ENCODE measurements around the gene IDH1. TPM values are rescaled to one million over a fixed set of nuclear protein-coding genes. Genes with fewer than 3 reads are reported as not detected.

Gene IDH1
- total RNA-seq, 1 experiment from 2014 or later, result 80.2 TPM

DNA sequence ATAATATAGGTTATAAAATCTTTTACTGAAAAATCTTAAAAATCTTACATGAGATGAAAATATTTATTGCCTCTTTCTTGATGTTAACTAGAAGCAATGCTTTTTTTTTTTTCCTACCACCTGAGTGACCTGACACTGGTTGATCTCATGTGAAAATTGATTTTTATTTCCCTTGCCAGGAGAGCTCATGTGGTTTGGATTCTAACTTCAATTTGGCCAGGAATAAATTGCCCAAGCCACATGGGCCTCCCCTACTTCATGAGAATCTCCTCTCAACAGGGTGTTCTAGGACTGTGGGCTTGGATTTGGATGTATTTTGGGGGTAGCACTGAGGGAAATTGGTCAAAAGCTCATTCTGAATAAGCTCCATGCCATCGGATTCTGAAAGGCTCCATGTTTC is 20.1 kb downstream of the IDH1 start:
- Histone ChIP-seq H3K36me3 (ENCODE audit: control insufficient read depth, insufficient read depth, low read length) (0 out of 2 replicates have a peak, but pooled peaks cover 7% of the 10 kb centered on the region), H3K4me1 (ENCODE audit: control insufficient read depth, insufficient read depth, low read length) (no peaks in the 10 kb centered on the region), H3K27ac (ENCODE audit: low read length) (no peak overlapping the region), H3K4me3 (ENCODE audit: low read depth in 2 of 2, low read length in 2 of 2) (no peak overlapping the region), H3K27me3 (ENCODE audit: control insufficient read depth, insufficient read depth, low read length) (no peaks in the 10 kb centered on the region), H3K9me3 (ENCODE audit: control insufficient read depth, insufficient read depth, low read depth, low read length) (peaks cover 4% of the 10 kb centered on the region; the same call in 1 of the 2 replicates)
- intact Hi-C loops (cut with micrococcal nuclease; ENCODE audit: unreplicated experiment) (no loop called here), in situ Hi-C loops (cut with HindIII; ENCODE audit: low pct_unique_long_range_greater_than_20kb, low sequenced_read_pairs) (no loop called here)
- DNase-seq (ENCODE audit: low read depth, low spot score) (no peak), ATAC-seq (no peak)
- TF ChIP-seq POLR2AphosphoS5 (IDR thresholded peaks at IDR 0.05; ENCODE audit: low read depth, low read length), result no peak
- TF ChIP-seq, protein P1, sequence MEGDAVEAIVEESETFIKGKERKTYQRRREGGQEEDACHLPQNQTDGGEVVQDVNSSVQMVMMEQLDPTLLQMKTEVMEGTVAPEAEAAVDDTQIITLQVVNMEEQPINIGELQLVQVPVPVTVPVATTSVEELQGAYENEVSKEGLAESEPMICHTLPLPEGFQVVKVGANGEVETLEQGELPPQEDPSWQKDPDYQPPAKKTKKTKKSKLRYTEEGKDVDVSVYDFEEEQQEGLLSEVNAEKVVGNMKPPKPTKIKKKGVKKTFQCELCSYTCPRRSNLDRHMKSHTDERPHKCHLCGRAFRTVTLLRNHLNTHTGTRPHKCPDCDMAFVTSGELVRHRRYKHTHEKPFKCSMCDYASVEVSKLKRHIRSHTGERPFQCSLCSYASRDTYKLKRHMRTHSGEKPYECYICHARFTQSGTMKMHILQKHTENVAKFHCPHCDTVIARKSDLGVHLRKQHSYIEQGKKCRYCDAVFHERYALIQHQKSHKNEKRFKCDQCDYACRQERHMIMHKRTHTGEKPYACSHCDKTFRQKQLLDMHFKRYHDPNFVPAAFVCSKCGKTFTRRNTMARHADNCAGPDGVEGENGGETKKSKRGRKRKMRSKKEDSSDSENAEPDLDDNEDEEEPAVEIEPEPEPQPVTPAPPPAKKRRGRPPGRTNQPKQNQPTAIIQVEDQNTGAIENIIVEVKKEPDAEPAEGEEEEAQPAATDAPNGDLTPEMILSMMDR (IDR thresholded peaks at IDR 0.05), result no peak
- TF ChIP-seq, protein P2, sequence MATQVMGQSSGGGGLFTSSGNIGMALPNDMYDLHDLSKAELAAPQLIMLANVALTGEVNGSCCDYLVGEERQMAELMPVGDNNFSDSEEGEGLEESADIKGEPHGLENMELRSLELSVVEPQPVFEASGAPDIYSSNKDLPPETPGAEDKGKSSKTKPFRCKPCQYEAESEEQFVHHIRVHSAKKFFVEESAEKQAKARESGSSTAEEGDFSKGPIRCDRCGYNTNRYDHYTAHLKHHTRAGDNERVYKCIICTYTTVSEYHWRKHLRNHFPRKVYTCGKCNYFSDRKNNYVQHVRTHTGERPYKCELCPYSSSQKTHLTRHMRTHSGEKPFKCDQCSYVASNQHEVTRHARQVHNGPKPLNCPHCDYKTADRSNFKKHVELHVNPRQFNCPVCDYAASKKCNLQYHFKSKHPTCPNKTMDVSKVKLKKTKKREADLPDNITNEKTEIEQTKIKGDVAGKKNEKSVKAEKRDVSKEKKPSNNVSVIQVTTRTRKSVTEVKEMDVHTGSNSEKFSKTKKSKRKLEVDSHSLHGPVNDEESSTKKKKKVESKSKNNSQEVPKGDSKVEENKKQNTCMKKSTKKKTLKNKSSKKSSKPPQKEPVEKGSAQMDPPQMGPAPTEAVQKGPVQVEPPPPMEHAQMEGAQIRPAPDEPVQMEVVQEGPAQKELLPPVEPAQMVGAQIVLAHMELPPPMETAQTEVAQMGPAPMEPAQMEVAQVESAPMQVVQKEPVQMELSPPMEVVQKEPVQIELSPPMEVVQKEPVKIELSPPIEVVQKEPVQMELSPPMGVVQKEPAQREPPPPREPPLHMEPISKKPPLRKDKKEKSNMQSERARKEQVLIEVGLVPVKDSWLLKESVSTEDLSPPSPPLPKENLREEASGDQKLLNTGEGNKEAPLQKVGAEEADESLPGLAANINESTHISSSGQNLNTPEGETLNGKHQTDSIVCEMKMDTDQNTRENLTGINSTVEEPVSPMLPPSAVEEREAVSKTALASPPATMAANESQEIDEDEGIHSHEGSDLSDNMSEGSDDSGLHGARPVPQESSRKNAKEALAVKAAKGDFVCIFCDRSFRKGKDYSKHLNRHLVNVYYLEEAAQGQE (IDR thresholded peaks at IDR 0.05; ENCODE audit: insufficient read depth in 1 of 2, low read depth in 2 of 2, low read length in 1 of 2), result no peak
- TF ChIP-seq SIN3A (IDR thresholded peaks at IDR 0.05; ENCODE audit: borderline replicate concordance, insufficient read depth, low read depth, low read length), result no peak
- no peak for TF ChIP-seq TCF7L2 (IDR thresholded peaks at IDR 0.05; ENCODE audit: low read depth, low read length)
- POLR2A ChIA-PET, result no interaction called here
- CTCF ChIA-PET, result interaction anchor here (0.5 kb wide), 1 partner anchor 196 kb away, joined by 3 read pairs; no protein-coding TSS in a partner anchor
- BruUV-seq (replicated peaks), result no TSS peak

DNA sequence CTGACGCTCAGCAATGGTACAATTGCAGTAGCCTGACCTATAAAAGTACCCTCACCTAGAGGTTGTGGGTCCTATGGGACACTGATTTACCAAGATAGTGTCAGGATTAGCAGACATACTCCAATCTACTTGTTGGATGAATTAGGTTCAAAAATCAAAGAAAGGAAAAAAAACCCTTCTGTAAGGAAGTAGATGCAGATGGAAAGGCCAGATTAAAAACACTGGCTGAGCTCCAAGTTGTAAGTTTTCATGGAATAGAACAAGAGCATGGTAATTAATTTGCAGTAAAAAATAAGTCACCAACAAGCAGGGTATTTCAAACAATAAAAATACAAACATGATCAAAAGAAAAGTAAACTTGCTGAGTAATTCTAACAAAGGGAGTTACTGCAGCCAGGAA is 26.4 kb downstream of the IDH1 start:
- TF ChIP-seq TCF7L2 (IDR thresholded peaks at IDR 0.05; ENCODE audit: low read depth, low read length), result no peak
- no TSS peak for BruUV-seq (replicated peaks)
- no peaks in the 10 kb centered on the region for H3K4me1 ChIP-seq (ENCODE audit: control insufficient read depth, insufficient read depth, low read length)
- in situ Hi-C loops (cut with HindIII; ENCODE audit: low pct_unique_long_range_greater_than_20kb, low sequenced_read_pairs) (no loop called here), intact Hi-C loops (cut with micrococcal nuclease; ENCODE audit: unreplicated experiment) (no loop called here)
- POLR2A ChIA-PET, result no interaction called here
- H3K9me3 ChIP-seq (ENCODE audit: control insufficient read depth, insufficient read depth, low read depth, low read length), result peaks cover 4% of the 10 kb centered on the region; the same call in 1 of the 2 replicates
- ATAC-seq (no peak), DNase-seq (ENCODE audit: low read depth, low spot score) (no peak)
- CTCF ChIA-PET, result no interaction called here
- H3K27me3 ChIP-seq (ENCODE audit: control insufficient read depth, insufficient read depth, low read length), result no peaks in the 10 kb centered on the region
- no peak overlapping the region for H3K27ac ChIP-seq (ENCODE audit: low read length)
- H3K36me3 ChIP-seq (ENCODE audit: control insufficient read depth, insufficient read depth, low read length), result no peaks in the 10 kb centered on the region
- H3K4me3 ChIP-seq (ENCODE audit: low read depth in 2 of 2, low read length in 2 of 2), result no peak overlapping the region

DNA sequence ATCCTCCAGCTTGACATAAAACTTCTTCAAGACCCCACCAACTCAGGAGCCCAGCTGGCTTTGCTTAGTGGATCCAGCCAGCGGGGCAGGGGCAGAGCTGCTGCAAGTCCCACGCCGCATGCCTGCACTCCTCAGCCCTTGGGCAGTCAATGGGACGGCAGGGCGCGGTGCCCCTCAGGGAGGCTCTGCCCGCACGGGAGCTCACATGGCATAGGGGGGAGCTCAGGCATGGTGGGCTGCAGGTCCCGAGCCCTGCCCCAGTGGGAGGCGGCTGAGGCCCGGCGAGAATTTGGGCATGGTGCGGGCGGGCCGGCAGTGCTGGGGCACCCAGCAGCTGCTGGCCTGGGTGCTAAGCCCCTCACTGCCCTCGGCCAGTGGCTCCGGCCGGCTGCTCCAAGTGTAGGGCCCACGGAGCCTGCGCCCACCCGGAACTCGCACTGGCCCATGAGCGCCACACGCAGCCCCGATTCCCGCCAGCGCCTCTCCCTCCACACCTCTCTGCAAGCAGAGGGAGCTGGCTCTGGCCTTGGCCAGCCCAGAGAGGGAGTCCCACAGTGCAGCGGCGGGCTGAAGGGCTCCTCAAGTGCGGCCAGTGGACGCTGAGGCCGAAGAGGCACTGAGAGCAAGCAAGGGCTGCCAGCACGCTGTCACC is 27.2 kb downstream of the IDH1 start:
- intact Hi-C loops (cut with micrococcal nuclease; ENCODE audit: unreplicated experiment), result no loop called here
- Histone ChIP-seq H3K36me3 (ENCODE audit: control insufficient read depth, insufficient read depth, low read length) (no peaks in the 10 kb centered on the region), H3K27me3 (ENCODE audit: control insufficient read depth, insufficient read depth, low read length) (no peaks in the 10 kb centered on the region), H3K27ac (ENCODE audit: low read length) (no peak overlapping the region), H3K9me3 (ENCODE audit: control insufficient read depth, insufficient read depth, low read depth, low read length) (peaks cover 4% of the 10 kb centered on the region; the same call in 1 of the 2 replicates), H3K4me3 (ENCODE audit: low read depth in 2 of 2, low read length in 2 of 2) (no peak overlapping the region), H3K4me1 (ENCODE audit: control insufficient read depth, insufficient read depth, low read length) (no peaks in the 10 kb centered on the region)
- no peak for DNase-seq (ENCODE audit: low read depth, low spot score)
- in situ Hi-C loops (cut with HindIII; ENCODE audit: low pct_unique_long_range_greater_than_20kb, low sequenced_read_pairs), result no loop called here
- no peak for ATAC-seq
- TF ChIP-seq POLR2AphosphoS5 (IDR thresholded peaks at IDR 0.05; ENCODE audit: low read depth, low read length), result no peak
- TF ChIP-seq, protein P2 (IDR thresholded peaks at IDR 0.05; ENCODE audit: insufficient read depth in 1 of 2, low read depth in 2 of 2, low read length in 1 of 2), result no peak
- TF ChIP-seq TCF7L2 (IDR thresholded peaks at IDR 0.05; ENCODE audit: low read depth, low read length), result no peak
- no peak for TF ChIP-seq SIN3A (IDR thresholded peaks at IDR 0.05; ENCODE audit: borderline replicate concordance, insufficient read depth, low read depth, low read length)
- TF ChIP-seq, protein P1 (IDR thresholded peaks at IDR 0.05), result no peak
- ChIA-PET POLR2A (no interaction called here), CTCF (interaction anchor here (0.7 kb wide), 1 partner anchor 474 kb away, joined by 3 read pairs; no protein-coding TSS in a partner anchor)
- BruUV-seq (replicated peaks), result no TSS peak

All from Panc1 (cell line).